IPS-20b (cell line): ENCODE data around the gene LRRC56.
"Not testable (repeated sequence)": the region's sequence is repeated elsewhere in the genome, so short reads cannot be mapped to it uniquely, and the experiment has no call there.

Source experiments
- H3K27ac ChIP-seq: one replicate; pipeline ENCODE4 v1.5.1; 2013; ENCODE audit warnings: low read length
- H3K27me3 ChIP-seq: 2 replicates; pipeline ENCODE4 v1.6.1; 2013; ENCODE audit warnings: mild to moderate bottlenecking, low read length, inconsistent platforms; ENCODE audit not compliant: insufficient read depth
- H3K36me3 ChIP-seq: 2 replicates; pipeline ENCODE4 v1.6.1; 2013; ENCODE audit warnings: low read depth, mild to moderate bottlenecking, inconsistent platforms, low read length, moderate library complexity; ENCODE audit not compliant: insufficient read depth
- H3K4me1 ChIP-seq: 2 replicates; pipeline ENCODE4 v1.6.1; 2013; ENCODE audit warnings: mild to moderate bottlenecking, control low read depth, inconsistent platforms, low read length, moderate library complexity; ENCODE audit not compliant: insufficient read depth
- H3K4me3 ChIP-seq: 2 replicates; pipeline ENCODE4 v1.5.1; 2013; ENCODE audit warnings: mild to moderate bottlenecking, low read length, inconsistent platforms
- H3K9ac ChIP-seq: 2 replicates; pipeline ENCODE4 v1.6.1; 2013; ENCODE audit warnings: low read depth, mild to moderate bottlenecking, inconsistent platforms, low read length, moderate library complexity
- H3K9me3 ChIP-seq: 2 replicates; pipeline ENCODE4 v1.6.1; 2013; ENCODE audit warnings: mild to moderate bottlenecking, low read depth, low read length, inconsistent platforms; ENCODE audit not compliant: insufficient read depth

LRRC56 gene

DNA sequence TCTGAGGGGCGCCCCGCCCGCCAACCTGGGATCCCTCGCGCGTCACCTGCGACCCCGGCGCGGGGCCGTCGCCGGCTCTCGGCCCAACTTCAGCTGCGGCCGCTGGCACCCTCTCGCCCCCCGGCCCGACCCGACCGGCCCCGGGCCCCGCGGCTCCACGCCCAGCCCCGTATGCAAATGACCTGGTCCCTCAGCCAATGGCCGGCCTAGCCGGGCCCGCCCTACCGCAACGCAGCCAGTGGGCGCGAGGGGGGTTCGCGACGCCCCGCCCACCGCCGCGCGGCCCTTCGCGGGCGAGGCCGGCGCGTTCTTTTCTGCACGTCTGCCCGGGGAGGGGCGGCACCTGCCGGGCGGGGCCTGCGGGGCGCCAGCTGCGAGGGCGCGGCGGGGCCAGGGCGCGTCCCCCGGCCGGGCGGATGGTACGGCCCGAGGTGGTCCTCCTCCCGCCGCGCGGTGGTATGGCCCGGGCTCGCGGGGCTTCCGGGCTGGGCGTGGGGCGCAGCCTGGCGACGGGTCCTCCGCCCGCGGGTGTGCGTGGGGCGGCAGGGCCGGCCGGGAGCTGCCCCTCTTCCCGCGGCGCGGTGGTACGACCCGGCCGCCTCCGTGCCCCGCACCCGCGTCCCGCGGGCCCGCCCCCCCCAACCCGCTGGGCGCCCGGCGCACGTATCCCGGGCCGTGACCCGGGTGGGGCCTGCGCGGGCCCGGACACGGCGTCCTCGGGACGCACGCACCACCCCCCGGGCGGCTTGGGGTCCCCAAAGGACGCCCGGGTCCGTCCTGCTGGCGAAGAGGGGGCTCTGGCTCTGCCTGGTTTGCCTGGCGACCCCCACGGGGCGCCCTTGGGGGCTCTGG, 31.2 kb downstream of the LRRC56 start:
- H3K27ac ChIP-seq: no peak overlapping the region
- H3K9me3 ChIP-seq: no peaks in the 10 kb centered on the region
- no peak overlapping the region for H3K9ac ChIP-seq
- peaks cover 7% of the 10 kb centered on the region; the same call in 1 of the 2 replicates for H3K36me3 ChIP-seq
- peaks cover 29% of the 10 kb centered on the region for H3K27me3 ChIP-seq
- H3K4me3 ChIP-seq: peak overlapping the region; percentile 58
- H3K4me1 ChIP-seq: no peaks in the 10 kb centered on the region; the same call in 1 of the 2 replicates

DNA sequence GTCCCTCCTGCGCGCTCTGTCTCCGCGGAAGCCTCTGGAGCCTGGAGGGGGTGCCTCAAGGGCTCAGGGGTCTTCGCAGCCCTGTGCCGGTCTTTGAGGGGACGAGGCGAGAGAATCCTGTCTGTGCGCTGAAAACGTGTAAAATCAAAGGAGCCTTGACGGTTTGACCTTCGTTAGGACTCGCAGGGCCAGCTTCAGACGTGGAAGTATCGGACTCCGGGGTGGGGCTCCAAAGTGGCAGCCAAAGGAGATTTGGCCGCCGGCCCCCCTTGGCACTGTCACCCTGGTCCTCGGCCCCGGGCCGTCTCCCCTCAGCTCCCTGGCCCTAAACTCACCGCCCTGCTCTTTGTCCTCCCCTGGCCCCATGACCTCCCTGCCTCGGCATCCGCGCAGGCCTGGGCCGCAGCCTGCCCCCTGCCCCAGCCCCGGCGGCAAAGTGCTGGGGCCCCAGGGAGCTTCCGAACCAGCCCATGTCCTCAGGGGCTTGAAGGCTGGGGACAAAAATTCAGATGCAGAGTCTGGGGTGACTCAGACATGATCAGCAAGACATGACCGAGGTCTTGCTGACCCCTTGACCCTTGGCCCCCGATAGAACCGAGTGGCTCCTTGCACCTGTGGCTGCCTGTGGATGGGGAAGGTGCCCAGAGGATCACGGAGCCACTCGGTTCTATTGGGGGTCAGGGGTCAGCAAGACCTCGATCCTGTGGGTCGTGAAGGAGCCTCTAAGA, 32.0 kb downstream of the LRRC56 start:
- Histone ChIP-seq H3K4me3 (peak overlapping the region; percentile 50), H3K9ac (no peak overlapping the region), H3K36me3 (no peaks in the 10 kb centered on the region), H3K9me3 (no peaks in the 10 kb centered on the region), H3K27ac (no peak overlapping the region), H3K4me1 (no peaks in the 10 kb centered on the region; the same call in 1 of the 2 replicates), H3K27me3 (peaks cover 36% of the 10 kb centered on the region)

DNA sequence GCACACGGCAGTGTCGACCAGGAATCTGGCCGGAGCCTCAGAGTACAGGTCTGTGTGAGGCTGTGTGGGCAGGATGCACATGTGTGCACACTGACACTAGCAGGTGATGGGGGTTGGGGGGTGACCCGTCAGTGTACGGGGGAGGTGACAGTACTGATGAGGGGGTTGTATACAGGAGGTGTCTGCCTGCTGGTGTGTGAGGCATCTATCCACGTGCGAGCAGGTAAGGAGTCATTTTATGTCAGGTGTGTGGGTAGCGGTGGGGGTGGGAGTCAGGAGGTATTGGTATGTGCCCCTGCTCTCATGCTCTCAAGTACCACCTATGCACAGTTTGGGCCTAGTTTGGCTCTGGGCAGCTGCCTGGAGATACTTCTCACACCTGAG, 34.5 kb downstream of the LRRC56 start:
- Histone ChIP-seq H3K4me1 (no peaks in the 10 kb centered on the region; the same call in 1 of the 2 replicates), H3K9me3 (no peaks in the 10 kb centered on the region), H3K27me3 (peaks cover 49% of the 10 kb centered on the region), H3K36me3 (no peaks in the 10 kb centered on the region), H3K4me3 (no peak overlapping the region), H3K9ac (no peak overlapping the region), H3K27ac (no peak overlapping the region)

DNA sequence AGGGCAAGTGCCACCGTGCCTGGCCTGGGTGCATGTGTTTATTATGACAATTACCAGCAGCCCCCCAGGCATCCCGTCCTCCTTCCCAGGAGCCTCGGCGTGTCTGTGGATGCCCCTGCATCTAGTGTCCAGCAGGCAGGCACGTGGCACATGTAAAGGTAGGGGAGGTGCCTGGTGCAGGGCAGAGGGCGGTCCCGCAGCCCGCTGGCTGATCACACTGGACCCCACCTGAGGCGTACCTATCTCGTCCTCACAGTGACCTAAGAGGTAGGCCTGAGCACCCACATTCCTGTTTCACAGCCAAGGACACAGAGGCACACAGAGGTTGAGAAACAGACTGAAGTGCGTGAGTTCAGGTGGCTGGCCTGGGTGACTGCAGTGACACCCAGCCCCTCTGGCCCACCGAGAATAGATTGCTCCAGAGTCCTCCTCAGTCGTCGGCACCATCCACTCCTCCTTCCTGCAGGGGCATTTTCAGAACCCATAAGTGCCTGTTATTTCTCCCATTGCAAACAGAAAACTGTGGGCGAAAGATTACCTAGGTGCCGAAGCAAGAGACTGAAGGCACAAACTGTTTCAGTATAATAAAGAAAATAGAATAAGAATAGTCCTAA, 35.9 kb downstream of the LRRC56 start:
- Histone ChIP-seq H3K4me1 (peaks cover 5% of the 10 kb centered on the region), H3K4me3 (no peak overlapping the region), H3K9me3 (no peaks in the 10 kb centered on the region), H3K27me3 (peaks cover 37% of the 10 kb centered on the region), H3K27ac (no peak overlapping the region), H3K36me3 (0 out of 2 replicates have a peak, but pooled peaks cover under 1% of the 10 kb centered on the region), H3K9ac (no peak overlapping the region)

DNA sequence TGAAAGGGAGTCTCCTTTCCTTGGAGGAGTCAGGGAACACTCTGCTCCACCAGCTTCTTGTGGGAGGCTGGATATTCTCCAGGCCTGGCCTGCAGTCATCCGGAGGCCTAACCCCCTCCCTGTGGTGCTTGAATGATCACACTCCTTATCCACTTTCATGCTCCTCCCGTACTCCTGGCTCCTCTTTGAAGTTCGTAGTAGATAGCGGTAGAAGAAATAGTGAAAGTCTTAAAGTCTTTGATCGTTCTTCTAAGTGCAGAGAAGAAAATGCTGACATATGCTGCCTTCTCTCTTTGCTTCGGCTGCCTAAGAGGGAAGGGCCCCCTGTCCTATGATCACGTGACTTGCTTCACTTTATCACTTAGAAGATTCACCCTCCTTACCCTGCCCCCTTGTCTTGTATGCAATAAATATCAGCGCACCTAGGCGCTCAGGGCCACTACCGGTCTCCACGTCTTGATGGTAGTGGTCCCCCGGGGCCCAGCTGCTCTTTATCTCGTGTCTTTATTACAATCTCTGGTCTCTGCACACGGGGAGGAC, 36.8 kb downstream of the LRRC56 start:
- not testable (repeated sequence) for H3K9ac ChIP-seq, H3K36me3 ChIP-seq

DNA sequence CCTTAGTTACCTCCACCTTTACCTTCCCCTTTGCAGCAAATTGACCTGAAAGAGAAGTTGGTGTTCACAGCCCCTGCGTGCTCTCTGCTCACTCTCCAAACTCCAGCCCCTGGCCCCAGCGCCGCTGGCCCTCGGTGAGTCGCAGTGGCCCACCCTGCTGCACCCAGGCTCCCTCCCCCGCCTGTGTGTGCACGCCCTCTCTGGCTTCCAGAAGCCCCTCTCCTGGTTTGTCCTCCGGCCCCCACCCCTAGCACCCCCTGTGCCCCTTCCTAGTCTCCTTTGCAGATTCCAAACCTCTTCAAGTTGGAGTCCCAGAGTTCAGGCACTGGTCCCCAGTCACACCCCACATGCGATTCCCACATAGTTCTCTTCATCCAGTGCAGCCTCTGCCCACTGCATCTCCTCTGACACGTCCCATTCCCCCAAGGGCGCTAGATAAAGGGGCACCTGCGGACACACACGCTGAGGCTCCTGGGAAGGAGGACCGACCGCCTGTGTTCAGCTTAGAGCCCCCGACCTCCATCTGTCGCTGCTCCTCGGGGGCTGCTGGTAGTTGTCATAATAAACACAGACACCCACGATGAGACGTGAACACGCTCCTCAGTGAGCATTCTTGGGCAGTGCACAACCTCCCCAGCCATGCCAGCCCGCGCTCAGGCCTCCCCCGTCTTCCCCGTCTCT, 37.4 kb downstream of the LRRC56 start:
- no peak overlapping the region for H3K27ac ChIP-seq
- peaks cover 4% of the 10 kb centered on the region; the same call in 1 of the 2 replicates for H3K36me3 ChIP-seq
- peak overlapping the region; percentile 72 for H3K4me3 ChIP-seq
- peaks cover 5% of the 10 kb centered on the region for H3K4me1 ChIP-seq
- no peak overlapping the region; the same call in 1 of the 2 replicates for H3K9ac ChIP-seq
- peaks cover 28% of the 10 kb centered on the region for H3K27me3 ChIP-seq
- H3K9me3 ChIP-seq: no peaks in the 10 kb centered on the region

More for the DNA sequence above, 36.8 kb downstream of the LRRC56 start:
- not testable (repeated sequence) for H3K27ac ChIP-seq, H3K4me3 ChIP-seq, H3K4me1 ChIP-seq, H3K9me3 ChIP-seq
- H3K27me3 ChIP-seq: peaks cover 34% of the 10 kb centered on the region

DNA sequence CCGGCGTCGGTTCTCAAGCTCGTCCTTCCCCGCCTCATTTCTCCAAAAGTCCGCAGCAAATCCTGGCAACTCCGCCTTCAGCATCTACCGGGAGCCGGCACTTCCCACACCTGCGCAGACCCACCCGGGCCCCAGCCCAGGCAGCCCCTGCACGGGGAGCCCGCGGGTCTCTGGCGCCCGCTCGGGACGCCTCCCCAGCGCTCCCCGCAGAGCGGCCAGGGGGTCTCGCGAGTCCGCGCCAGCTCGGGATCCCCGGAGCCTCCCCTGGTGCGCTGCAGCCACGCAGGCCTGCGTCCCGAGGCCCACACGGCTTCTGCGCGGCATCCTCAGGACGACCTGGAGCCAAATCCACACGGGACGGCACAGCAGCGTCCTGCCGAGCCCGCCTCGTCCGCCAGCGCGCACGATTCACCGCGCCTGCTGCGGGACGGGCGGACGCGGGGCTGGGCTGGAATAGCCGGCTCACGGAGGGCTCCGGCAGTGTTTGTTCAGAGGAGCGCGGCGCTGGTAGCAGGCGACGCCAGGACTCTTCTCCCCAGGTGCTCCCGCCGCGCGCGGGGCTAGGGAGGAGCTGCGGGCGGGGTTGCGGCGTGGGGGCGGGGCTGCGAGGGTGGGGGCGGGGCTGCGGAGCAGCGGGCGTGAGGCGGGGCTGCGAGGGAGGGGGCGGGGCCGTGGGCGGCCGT, 38.1 kb downstream of the LRRC56 start:
- Histone ChIP-seq H3K27me3 (peaks cover 25% of the 10 kb centered on the region), H3K9ac (peak overlapping the region; percentile 51; the same call in 1 of the 2 replicates), H3K36me3 (peaks cover 4% of the 10 kb centered on the region; the same call in 1 of the 2 replicates), H3K27ac (no peak overlapping the region), H3K4me3 (peak overlapping the region; percentile 72), H3K9me3 (no peaks in the 10 kb centered on the region), H3K4me1 (peaks cover 5% of the 10 kb centered on the region)

DNA sequence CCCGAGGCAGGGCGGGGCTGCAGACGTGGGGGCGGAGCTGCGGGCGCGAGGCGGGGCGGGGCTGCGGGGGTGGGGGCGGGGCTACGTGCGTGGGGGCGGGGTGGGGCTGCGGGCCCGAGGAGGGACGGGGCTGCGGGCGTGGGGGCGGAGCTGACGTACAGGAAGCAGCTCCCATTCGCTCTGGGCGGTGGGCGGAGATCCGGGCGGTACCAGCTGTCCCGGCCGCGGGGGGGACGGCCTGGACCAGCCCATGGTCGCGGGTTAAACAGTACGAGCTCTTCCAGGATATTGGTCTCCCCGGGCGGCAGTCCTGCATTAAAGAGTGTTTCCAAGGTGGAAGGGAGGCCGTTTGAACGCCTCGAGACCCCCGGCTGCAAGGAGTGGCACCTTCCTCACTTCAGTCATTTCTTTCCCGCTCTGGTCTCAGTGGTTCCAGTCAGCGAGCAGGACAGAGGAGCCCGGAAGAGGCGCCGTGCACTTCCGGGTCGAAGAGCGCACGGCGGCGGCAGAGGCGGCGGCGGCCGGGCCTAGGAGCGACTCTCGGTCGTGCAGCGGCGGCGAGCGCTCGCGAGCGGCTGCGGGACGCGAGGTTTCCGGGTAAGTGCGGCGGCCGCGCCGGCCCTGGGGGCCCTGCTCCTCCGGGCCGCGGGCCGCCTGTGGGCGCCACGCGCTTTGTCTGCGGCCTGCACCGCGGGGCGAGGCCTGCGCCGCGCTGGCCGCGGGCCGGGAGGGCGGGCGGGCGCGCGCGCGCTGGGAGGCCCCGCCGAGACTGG, 38.9 kb downstream of the LRRC56 start, which contains the start of gene PHRF1:
PHRF1 (plus strand) TSS at position 475 of the 773 bp plus-strand sequence. CDS start 5,043 bp downstream, outside the sequence.
- Histone ChIP-seq H3K4me1 (peaks cover 5% of the 10 kb centered on the region), H3K36me3 (peaks cover 4% of the 10 kb centered on the region; the same call in 1 of the 2 replicates)

DNA sequence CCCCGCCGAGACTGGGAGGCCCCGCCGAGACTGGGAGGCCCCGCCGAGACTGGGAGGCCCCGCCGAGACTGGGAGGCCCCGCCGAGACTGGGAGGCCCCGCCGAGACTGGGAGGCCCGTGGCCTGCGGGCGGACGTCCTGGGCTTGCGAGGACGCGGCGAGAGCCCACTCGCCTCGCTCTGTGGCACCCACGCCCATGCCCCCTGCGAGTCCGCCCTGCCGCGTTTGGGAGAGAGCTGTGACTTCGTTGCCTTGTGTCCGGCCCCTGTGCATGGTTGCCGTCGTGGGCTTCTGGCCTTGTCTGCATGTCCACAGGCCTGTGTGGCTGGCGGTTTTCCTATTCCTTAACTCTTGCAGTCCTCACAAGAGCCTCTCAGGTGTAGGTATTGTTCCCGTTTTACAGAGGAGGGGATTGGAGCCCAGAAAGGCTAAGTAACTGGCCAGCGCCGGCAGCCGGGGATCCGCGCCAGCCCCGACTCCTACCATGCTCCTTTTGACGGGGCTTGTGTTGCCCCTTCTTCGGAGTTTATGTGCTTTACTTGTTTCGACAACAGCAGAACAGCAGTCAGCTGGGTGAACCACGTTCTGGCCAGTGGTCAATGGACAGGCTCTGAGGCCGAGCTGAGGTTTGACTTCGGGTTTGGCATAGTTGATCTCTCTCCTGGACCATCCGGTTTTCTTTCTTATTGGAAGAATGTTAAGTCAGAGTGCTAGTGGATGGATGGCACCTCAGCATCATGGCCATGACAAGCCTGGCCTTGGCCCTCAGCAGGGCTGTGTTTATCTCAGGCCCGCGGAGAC, 39.7 kb downstream of the LRRC56 start:
- Histone ChIP-seq H3K4me1 (peaks cover 5% of the 10 kb centered on the region), H3K9ac (peak overlapping the region; percentile 86), H3K4me3 (peak overlapping the region; percentile 86), H3K27me3 (peaks cover 25% of the 10 kb centered on the region), H3K27ac (no peak overlapping the region), H3K9me3 (no peaks in the 10 kb centered on the region), H3K36me3 (peaks cover 11% of the 10 kb centered on the region)

More for the DNA sequence above, 38.9 kb downstream of the LRRC56 start, which contains the start of gene PHRF1:
- H3K27me3 ChIP-seq: peaks cover 25% of the 10 kb centered on the region
- H3K9me3 ChIP-seq: no peaks in the 10 kb centered on the region
- peak within 1 kb of the TSS; percentile 92 for H3K27ac ChIP-seq
- H3K4me3 ChIP-seq: peak within 1 kb of the TSS; percentile 89
- H3K9ac ChIP-seq: peak within 1 kb of the TSS; percentile 100
